Measurements from ENCODE around the gene LZTR1.

GRCh38 chr22:20988573-20989322, 6.7 kb downstream of the LZTR1 start:
- TF ChIP-seq CTCF (IDR thresholded peaks at IDR 0.05) (no peak), POLR2A (IDR thresholded peaks at IDR 0.05) (no peak)
